RCC 7860 (cell line): Measurements from ENCODE around the gene CDKN2B-AS1.
"Not testable (repeated sequence)": the region's sequence is repeated elsewhere in the genome, so short reads cannot be mapped to it uniquely, and the experiment has no call there.

Experiments used
- DNase-seq: peaks from one replicate; pipeline ENCODE4 v3.0.0-alpha.2; 2015; ENCODE audit warnings: low spot score
- FAIRE-seq: peaks from 2 replicates; lab custom pipeline; 2012; peaks lifted over from hg19 to GRCh38; lab: Jason Lieb, UNC

The CDKN2B-AS1 gene

DNA sequence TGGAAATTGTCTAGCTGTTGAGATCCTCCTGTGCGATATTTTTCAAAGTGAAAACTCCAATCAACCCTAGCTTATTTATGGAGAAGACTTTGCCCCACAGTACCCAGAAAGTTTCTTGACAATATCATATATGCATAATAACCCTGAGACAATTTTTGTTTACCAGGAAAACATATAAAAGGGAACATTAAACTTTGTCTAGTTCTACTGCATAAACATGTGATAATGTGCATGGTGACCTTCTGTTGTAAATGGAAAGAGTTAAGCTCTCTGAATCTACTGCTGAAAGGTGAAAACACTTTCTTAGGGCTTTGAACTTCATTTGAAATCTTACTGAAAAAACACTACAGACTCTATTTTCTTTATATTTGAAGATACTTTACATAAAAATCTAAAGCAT, 46.8 kb downstream of the CDKN2B-AS1 start:
- DNase-seq (no peak), FAIRE-seq (no peak)

DNA sequence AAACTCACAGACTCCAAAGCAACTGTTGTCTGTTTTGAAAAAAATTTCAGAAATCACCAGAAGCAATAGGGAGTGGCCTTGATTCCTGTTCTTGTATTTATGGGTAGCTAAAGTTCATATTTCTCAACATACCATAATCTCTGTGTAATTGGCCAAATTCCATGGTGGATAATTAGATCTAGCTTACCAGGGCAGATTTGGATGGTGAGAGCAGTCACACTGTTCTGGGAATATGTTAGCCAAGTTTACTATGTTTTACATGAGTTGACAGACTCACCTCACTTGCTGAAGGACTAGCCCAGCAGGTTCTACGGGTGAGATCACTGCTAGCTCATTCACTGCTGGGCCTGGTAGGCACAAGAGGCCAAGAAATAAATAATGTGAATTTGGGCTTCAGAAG, 47.2 kb downstream of the CDKN2B-AS1 start:
- FAIRE-seq = no peak
- DNase-seq = no peak

DNA sequence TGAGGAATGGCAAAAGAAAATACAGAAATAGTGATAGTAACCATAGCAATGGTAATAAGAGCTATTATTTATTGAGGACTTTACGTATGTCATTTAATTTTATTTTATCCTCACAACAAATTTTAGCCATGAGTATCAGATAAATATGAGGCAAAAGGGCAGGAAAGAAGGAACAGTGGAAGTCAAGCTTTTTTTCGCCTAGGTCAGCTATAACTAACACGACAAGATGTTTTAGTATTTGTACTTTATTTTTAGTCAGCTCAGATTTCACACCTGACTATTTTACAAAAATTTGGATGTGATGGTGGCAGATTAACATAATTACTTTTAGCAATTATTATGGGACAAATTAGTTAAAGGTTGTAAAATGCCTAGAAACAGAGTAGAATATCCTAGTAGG, 49.3 kb downstream of the CDKN2B-AS1 start:
- FAIRE-seq (no peak), DNase-seq (no peak)

DNA sequence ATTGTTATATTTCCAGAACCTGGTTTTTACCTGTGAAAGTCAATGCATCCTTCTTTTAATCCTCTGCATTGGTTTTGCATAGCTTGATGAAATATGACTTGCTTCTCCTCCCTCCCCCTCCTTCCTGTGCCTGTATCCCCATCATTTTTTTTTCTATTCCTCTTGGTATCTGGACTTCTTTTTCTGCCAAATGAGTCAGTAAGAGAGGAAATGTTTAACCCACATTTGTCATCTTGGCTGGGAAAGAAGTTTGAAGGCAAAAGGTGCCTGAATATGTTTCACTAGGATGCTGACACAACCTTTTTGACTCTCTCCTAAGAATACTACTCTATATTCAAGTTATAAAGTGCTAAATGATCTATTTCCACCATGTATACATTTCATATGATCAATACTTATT, 50.0 kb downstream of the CDKN2B-AS1 start:
- no peak for FAIRE-seq
- no peak for DNase-seq

DNA sequence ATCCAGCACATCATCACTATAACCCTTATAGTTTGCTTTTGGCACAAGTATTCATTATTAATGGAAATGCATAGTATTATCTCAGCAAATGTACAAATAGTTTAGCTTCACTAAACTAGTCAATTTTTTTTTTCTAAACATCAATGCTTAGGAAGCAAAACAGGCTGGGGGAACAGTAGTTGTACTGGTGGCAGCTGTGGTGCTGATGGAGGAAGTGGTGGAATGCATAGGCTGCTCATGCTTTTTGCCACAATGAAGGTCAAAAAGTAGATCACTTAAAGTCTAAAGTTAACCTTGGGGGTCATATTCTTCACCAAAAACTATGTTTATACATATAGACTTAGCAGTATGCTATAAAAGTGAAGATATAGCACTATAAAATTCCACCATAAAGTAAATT, 50.8 kb downstream of the CDKN2B-AS1 start:
- FAIRE-seq = no peak

DNA sequence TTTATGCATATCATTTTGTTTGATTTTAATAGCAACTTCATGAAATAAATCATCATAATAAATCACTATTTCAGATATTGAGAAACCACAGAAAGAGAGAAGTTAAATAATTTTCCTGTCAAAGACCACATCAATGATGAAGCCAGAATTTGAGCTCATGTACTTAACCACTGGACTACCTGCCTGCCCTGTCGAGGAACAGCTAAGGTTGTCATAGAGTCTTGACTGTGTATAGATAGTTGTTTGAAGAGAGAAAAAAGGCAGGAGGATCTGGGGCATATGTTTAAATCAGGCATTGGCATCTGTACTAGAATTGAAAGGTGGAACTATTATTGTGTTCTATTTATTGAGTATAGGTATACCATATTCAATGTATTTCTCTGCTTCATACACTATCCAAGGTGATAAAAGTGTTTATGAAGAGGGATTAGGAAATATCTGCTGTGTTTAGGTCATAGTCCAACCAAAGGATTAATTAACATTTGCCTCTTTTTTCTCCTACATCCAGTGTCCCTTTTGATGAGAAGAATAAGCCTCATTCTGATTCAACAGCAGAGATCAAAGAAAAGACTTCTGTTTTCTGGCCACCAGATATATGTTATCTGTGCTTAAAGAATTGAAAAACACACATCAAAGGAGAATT, 51.8 kb downstream of the CDKN2B-AS1 start:
- DNase-seq (no peak), FAIRE-seq (no peak)

More for the DNA sequence above, 50.8 kb downstream of the CDKN2B-AS1 start:
- no peak for DNase-seq

DNA sequence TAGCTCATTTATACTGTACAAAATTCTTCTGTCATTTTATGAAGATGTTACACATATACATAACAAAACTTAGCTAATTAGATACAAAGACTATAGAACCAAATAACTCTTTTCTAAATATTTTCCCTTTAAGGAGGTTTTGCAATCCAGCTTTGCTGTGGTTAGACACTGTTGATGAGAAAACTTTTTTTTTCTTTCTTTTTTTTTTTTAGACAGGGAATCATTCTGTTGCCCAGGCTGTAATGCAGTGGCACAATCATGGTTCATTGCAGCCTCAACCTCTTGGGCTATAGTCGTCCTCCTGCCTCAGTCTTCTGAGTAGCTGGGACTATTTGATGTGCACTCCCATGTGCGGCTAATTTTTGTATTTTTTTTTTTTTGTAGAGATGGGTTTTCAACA, 53.0 kb downstream of the CDKN2B-AS1 start:
- FAIRE-seq = no peak
- no peak for DNase-seq

DNA sequence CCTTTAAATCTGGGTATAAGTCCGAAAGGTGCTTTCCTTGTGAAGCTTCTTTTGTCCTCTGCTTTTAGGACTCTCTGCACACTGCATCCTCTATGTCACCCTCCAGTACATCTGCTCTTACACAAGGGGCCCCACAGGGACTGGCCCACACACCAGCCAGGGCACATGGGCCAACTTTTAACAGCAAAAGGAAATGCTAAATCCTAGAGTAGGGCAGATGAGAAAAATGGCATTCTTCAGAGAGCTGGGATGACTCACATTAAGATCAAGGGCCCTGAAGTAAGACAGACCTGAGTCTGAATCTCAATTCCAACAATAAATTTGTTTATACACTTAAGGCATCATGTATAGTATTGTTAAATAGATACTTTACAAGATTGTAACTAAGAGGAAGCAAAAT, 54.8 kb downstream of the CDKN2B-AS1 start:
- DNase-seq = no peak

DNA sequence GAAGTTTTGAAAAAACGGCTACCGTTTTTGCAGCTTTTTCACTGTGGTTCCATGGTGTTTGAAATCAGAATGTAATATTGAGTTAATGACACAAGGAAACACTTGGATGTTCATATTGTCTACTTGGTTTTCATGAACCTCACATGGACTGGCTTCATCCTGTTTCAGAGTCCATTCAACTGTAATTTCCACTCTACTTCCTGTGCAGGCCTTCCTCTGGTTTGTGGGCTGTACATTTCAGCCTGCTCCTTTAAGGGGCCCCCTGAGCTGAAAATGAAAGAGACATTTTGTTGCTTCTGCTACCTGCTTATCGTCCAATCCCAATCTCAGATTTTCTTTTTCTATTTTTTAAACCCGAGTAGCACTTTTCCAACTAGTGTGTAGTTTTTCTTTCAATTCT, 56.3 kb downstream of the CDKN2B-AS1 start:
- no peak for DNase-seq
- no peak for FAIRE-seq

More for the DNA sequence above, 54.8 kb downstream of the CDKN2B-AS1 start:
- FAIRE-seq = no peak

DNA sequence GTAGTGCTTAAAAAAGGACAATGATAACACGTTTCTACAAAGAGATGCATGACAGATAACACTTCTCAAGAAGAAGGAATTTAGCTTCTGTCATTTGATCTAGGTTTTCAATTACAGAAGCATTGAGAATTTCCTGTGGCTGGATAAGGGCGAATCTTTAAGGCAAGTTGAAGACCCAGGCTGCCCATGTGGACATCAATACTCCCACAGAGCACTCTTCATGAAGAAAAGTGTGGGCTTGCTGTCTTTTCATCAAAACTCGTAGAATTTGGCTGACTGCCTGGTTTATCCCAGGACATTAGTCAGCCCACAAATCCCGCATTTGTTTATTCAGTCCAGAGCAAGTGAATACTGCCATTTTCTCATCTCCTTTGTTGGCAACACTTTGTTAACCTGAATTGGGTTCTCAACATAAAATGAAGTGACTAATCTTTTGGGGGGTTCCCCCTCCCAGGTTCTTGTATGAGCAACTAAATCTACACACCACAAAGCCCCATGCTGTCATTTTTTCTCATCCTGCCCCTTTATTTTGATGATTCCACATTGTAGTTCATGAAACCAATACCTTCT, 57.9 kb downstream of the CDKN2B-AS1 start:
- DNase-seq (no peak), FAIRE-seq (no peak)

DNA sequence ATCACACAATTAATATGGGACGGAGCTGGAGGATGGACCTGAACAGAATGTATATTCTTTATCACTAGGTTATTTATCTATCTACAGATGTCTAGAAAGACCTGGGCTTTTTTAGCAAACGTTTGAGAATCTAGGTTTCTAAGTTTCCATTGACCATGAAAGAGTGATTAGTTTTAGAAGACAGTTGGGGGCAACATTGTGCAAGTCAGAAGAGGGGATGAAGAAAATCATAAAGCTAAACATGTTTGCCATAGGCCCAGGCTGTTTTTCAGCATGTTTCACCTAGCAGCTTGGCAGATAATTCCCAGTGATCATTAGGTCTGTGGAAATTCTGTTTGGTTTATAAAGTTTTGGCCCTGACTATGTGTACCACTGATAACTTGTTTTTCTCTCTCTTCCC, 58.6 kb downstream of the CDKN2B-AS1 start:
- no peak for FAIRE-seq

DNA sequence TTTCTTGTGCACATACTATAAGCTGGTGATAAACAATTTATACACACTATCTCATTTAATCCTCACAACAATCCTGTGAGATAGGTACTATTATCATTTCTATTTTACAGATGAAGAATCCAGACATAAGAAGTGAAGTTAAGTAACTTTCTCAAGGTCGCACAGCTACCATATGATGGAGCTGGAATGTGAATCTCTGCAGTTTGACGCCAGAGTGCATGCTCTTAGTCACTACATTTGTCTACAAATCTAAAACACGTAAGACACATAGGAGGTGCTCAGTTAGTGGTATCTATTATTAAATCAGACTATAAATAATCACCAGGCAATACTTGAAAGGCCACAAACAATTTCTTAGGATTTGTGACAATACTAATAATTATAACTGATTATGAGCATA, 59.5 kb downstream of the CDKN2B-AS1 start:
- no peak for FAIRE-seq
- DNase-seq = no peak

More for the DNA sequence above, 58.6 kb downstream of the CDKN2B-AS1 start:
- DNase-seq = no peak

DNA sequence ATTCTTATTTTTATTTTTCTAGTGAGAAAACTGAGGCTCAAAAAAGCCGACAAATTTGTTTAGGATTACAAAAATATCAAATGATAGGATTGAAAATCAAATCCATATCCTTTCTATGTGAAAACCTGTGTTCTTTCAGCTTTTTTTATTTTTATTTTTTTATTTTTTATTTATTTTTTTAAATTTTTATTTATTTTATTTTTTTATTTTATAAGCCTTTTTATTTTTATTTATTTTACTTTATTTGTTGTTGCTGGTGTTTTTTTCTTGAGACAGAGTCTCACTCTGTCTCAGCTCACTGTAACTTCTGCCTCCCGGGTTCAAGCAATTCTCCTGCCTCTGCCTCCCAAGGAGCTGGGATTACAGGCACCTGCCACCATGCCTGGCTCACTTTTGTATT, 59.9 kb downstream of the CDKN2B-AS1 start:
- no peak for FAIRE-seq

DNA sequence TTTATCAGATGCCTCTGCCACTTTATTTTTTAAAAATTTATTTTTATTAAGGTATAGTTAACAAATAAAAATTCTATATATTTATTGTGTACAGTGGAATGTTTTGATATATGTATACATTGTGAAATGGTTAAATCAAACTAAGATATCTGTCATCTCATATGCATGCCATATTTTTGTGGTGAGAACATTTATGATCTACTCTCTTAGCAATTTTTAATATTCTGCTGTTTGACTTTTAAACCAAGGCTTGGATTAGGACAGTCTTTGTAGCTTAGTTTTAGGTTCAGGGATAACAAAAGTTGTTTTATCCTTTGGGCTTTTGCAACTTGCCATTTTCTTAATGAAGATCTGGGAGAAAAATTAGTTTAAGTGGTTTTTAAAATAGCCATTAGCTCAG, 60.5 kb downstream of the CDKN2B-AS1 start:
- DNase-seq = no peak
- no peak for FAIRE-seq

More for the DNA sequence above, 59.9 kb downstream of the CDKN2B-AS1 start:
- DNase-seq = no peak

DNA sequence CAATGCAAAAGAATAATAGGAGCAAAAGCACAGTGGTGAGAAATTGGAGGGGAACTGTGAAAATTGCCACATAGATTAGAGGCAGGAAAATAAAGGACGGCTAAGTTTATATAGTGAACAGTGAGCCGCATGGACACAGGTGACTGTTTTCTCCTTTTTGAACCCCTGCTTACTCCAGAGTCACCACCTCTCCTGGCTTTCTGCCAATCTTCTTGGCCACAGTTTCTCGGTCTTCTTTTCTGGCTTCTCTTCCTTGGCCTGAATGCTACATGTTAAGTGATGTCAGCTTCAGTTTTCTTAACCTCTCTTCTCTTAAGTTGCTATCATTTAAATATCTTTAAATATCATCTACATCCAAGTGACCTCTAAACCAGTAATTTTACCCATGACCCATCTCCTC, 61.8 kb downstream of the CDKN2B-AS1 start:
- no peak for DNase-seq
- no peak for FAIRE-seq

DNA sequence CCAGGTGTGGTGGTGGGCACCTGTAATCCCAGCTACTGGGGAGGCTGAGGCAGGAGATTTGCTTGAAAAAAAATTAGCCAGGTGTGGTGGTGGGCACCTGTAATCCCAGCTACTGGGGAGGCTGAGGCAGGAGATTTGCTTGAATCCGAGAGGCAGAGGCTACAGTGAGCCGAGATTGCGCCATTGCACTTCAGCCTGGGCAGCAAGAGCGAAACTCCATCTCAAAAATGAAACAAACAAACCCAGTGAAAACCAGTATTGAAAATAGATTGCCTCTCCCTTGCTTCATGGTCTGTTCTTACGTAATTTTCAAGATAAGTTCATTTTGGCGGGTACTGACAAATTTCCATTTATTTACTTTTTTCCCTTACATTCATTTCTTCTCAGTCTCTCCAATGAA, 63.4 kb downstream of the CDKN2B-AS1 start:
- DNase-seq, FAIRE-seq: not testable (repeated sequence)

DNA sequence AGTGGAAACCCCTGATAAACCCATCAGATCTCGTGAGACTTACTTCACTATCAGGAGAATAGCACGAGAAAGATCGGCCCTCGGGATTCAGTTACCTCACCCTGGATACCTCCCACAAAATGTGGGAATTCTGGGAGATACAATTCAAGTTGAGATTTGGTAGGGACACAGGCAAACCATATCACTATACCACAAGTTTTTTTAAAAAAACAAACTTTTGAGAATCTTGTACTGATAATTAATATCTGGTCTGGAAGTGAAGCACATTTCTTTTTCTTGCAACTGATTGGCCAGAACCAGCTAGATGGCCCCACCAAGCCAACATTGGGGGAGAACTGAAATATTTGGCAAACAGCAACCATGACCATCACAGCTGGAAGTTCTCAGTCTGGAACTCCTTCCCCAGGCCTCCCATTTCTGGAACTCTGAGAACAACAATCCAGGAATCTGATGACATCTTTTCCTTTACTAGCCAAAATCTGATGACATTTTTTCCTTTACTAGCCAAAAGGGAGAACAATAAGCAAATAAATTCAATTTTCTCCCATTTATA, 66.3 kb downstream of the CDKN2B-AS1 start:
- FAIRE-seq = no peak
- no peak for DNase-seq

DNA sequence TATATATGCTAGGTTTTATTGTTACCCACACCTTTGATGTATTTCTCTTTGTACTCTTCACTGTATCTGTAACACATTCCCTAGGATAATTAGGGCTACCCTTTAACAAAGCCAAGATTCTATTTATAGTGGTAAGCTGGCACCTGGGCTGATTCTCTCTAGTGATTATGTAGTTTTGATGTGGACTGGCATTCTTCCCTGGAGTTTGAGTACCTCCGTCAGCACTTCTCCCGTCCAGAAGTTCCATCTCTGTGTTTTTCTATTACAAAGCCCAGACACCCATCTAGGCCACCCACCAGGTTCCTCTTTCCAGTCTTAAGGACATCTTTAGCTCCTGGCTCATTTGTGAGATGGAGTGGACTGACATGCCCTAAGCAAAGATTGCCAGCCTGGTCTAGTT, 70.4 kb downstream of the CDKN2B-AS1 start:
- FAIRE-seq = no peak
- no peak for DNase-seq

DNA sequence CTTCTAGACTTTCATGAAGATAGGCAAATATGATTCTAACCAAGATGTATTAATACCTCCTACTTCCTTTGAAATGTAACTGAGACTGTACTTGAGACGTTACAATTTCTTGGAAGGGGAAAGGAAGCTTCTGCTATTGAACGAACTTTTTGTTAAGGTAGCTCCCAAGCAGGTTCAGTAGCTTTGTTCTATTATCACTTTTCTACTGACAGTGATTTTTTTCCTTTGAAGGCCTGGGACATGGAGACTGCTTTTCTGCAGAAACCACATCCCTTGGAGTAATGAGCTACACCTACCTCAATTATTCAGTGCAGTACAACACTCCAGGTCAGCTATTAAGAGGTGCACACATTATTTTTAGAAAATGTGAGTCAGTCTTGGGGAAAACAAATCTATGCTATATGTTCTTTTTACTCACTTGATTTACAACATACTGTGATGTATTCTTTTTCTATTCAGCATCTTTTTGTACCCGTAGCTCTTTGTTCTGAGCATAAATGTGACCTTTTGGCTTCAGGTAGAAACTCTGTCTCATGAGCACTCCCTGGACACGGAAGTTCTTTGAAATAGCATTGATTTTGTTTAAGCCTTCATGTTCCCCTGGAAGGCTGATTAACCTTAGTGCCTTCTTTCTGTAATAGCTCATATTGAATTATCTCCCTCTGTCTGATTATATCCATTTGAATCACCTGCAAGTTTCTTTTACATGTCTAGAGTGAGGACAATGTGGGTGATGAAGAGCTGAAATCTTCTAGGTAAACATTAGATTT, 71.0 kb downstream of the CDKN2B-AS1 start:
- FAIRE-seq (no peak), DNase-seq (no peak)

DNA sequence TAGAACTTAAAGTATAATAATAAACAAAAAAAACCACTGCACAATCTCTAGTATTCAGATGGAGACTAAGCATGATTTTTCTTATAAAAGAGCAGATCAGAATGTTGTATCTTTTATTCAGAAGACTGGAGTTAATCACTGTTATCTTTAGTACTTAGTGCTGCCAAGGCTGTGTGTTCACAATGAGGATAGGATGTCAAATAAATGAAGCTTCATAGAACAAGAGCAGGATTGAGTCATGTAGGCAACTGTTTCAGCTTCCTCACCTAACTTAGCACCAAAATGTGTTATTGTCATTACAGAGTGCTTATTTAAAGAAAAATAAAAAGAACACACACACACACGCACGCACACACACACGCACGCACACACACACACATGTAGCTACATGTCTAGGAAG, 72.6 kb downstream of the CDKN2B-AS1 start:
- DNase-seq (no peak), FAIRE-seq (no peak)

DNA sequence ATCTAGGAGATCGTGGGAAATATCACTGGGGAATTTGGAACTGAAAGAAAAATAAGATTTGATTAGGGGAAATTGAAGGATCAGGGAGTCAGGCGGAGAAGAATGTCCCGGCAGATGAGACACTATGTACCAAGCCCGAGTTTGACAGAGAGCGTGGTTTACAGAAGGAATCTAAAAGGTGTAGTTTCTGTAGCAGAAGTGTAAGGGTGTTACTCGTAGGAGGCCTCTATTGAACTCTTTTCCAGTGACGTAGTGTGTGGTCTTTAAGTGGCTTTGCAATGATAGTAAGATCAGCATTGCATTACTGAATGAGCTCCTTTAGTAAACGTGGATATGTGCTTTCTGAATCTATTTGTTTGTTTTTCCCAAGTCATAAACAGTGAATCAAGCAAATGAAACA, 73.8 kb downstream of the CDKN2B-AS1 start:
- DNase-seq (no peak), FAIRE-seq (no peak)

DNA sequence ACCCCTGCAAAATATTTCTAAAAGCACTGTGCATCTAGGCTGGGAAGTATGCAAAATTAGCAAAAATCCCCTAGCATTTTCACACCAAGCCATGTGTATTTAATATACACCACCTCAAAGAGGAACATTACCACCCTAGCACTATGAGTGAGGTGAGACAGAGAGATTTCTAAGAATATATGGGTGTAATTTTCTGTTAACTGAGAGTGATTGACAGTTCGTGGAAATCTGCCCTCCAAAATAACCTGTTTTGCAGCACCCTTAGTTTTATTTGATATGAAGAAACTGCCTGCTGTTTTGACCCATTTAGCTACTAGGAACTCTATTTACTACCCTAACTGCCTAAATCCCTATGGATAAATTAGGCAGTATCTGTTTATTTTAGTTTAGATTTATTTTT, 78.8 kb downstream of the CDKN2B-AS1 start:
- FAIRE-seq (no peak), DNase-seq (no peak)
